GM21619 (cell line): Measurements from ENCODE around the gene TULP1.
"Not testable (repeated sequence)": the region's sequence is repeated elsewhere in the genome, so short reads cannot be mapped to it uniquely, and the experiment has no call there.

Experiments
- ATAC-seq: cut with Tn5 transposase; IDR thresholded peaks from one replicate; pipeline ENCODE4 v1.9.1; 2021; ENCODE audit not compliant: unreplicated experiment

Gene TULP1

DNA sequence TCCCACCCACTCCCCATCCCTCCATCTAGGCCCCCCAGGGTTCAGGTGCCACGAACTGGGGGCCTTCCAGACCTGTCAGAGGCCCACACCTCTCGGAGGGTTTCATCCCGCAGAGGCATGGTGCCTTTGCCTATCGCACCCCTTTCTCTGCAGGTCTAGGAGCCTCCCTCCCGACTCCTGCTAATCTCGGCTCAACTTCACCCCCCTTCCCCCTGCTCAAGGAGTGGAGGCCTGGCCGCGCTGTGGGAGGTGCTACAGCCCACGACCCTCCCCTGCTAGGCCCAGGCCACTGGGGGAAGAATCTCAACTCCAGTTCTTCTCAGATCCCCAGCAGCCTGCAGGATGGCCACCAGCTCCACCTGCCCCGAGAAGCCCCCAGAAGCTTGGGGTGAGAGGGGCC is at the start of gene TULP1:
TSS of gene TULP1 (minus strand) at position 157 of the 400 bp plus-strand sequence. CDS start at position 119, 38 bp downstream.
- no peak for ATAC-seq

DNA sequence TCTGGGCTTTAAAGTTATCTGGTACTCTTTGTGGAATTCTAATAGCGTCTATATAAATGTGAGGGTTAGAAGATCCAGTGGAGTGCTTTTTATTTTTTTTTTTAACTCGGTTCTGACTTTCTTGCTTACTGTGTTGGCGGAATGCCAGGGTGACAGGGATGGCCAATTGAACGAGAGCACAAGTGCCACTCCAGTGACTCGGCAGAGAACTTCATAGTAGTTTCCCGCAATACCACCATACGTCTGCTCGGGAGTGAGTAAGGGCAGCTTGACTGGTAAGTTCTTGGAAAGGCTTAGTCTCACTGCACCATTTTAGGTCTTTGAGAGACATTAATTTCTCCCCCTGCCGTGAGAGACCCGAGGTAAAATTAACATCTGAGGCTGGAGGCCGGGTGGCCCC is 49.4 kb upstream of the TULP1 start:
- ATAC-seq, result no peak

DNA sequence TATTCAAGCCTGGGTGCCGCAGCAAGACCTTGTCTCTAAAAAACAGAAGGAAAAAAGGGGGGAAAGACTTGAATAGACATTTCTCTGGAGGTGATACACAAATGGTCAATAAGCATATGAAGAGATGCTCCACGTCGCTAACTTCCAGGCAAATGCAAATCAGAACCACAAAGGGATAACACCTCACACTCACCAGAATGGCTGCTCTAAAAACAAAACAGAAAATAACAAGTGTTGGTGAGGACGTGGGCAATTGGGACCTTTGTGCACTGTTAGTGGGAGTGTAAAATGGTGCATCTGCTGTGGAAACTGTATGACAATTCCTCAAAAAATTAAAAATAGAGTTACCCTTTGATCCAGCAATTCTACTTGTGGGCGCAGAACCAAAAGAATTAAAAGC is 48.4 kb upstream of the TULP1 start:
- ATAC-seq, result no peak

- no peak for ATAC-seq
These were observed 45.9 kb upstream of the TULP1 start for GRCh38 chr6:35558571-35558970.

DNA sequence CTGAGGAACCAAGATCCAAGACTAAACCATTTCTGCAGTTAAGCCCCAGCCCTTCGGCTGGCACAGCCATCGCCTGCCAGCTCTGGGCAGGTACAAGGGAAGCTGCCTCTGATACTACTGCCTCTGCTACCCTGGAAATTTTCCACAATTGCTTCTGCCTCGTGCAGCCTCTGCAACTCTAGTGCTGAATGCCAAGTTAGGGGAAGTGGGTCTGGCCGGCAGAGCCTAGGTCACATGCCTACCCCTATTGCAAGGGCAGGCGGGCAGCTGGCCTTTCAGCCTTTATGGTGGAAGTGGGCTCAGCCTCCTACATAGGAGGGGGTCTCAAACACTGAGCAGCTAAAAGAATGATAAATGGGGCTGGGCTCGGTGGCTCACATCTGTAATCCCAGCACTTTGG is 44.5 kb upstream of the TULP1 start:
- no peak for ATAC-seq

DNA sequence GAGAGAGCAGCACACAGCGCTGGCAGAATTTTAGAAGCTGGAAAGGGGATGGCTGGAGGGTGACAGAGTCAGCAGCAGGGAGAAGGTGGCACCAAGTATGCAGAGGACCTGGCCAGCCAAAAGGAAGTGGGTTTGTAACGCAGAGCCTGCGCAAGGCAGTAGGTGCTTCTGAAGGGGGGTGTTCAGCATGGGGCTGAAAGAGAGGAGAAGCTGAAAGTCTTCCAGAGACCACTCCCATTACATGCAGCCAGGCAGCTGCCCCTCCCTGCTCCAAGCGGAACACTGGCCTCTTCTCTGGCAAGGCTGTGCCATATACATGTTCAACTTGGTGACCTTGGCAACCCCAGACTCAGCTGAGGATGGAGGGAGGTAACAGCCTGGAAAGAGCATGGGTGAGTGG is 42.1 kb upstream of the TULP1 start:
- ATAC-seq, result no peak

GRCh38 chr6:35553315-35553714 is 40.6 kb upstream of the TULP1 start:
- no peak for ATAC-seq

DNA sequence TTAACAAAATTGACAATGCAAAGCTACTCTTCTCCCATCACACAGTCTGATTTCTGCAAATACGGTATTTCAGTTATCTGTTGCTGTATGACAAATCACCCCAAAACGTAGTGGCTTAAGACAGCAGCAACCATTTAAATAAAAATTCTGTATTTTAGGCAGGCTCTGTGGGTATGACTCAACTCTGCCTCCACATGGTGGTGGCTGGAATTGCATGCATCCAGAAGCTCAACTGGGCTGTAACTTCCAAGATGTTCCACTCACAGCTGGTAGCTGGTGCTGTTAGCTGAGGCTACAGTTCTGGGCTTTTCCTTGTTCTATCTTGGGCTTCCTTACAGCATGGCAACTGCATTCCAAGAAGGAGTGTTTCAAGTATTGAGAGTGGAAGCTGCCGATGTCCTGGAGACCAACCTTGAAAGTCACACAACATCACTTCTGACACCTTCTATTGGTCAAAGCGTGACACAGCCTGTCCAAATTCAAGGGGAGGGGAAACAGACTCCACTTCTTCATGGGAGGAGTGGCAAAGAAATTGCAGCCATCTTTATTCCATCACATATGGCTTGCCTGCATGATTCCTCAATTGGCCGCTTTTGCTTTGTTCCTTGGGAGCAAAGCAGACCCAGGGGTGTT is 39.7 kb upstream of the TULP1 start:
- ATAC-seq, result no peak

- ATAC-seq, result no peak
These were observed 37.7 kb upstream of the TULP1 start for GRCh38 chr6:35550437-35550836.

- ATAC-seq, result no peak
These were observed 35.0 kb upstream of the TULP1 start for GRCh38 chr6:35547676-35548075.

DNA sequence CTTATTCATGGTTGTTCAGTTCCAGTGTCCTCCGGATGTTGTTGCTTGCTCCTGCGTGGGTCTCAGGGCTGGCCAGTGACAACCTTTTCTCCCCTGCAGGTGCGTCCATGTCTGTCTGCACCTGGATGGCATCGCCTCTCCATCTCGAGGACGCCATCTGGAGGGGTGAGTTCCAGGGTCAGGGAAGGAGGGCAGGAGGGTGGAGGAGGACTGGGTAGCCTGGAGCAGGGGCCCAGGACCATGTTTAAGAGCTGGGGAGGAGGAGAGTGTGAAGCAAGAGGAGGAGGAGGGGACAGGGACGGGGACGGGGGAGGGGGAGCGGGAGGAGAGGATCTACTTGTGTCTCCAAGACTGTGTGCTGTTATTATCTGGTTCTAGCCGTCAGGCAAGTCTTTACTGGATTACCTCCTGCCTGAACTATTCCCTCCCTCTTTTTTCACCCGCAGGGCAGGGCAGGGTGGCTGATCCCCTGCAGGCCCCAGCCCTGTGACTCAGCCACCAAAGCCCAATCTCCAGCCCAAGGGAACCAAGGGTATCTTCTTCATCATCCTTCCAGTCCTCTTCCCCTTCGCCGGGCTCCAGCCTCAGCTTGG is 32.2 kb upstream of the TULP1 start:
- ATAC-seq, result no peak

DNA sequence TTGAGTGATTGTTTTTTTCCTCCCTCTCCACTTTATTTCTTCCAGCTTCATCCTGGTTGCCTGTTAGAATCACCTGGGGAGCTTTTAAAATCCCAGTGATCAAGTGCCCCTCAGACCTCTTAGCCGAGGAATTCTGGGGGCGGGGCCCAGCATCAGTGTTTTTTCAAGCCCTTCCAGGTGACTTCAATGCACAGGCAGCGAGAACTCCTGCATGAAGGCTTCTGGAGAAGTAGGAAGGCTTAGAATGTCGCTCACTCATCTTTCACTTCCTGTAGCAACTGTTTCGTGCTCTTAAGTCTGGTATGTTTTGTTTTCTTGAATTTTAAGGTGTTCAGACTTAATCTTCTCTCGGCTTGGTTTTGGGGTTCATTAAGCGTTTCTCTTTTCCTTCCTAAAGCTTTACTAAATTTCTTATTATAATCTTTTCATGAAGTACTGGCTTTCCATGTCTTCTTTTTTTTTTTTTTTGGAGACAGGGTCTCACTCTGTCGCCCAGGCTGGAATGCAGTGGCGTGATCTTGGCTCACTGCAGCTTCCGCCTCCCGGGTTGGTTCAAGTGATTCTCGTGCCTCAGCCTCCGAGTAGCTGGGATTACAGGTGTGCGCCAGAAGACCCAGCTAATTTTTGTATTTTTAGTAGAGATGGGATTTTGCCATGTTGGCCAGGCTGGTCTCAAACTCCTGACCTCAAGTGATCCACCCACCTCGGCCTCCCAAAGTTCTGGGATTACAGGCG is 30.9 kb upstream of the TULP1 start:
- no peak for ATAC-seq

DNA sequence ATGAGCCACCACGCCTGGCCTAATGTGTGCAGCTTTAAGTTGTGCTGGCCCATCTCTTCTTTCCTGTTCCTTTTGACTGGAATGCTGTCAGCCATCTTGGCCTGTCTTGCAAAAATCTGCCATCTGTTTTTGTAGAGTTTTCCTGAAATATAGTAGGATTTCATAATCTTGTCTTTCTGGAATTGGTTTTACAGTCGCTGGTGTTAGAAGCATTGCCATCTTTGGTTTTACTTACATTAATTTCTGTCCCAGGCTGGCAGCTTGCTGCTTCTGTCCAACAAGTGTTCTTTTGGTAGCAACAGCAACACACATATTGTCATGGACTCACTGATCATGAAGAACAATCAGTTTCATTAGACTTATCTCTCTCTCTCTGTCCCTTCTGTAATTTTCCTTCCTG is 29.1 kb upstream of the TULP1 start:
- ATAC-seq, result no peak

DNA sequence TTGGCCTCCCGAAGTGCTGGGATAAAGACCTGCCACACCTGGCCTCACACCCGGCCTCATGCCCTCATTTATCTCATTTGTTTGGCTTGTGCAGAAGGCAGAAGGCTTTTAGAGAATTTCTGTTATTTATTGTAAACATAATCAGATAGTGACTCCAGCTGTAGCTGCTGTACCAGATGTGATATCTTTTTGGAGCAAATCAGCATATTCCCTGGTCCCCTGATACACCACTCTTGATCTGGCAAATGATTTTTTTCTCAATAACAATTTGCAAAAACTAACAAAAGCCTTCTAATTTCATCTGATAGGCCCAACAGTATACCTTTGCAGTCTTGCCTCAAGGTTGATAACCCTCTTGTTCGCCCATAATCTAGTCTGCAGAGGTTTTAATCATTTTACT is 26.5 kb upstream of the TULP1 start:
- ATAC-seq, result no peak

DNA sequence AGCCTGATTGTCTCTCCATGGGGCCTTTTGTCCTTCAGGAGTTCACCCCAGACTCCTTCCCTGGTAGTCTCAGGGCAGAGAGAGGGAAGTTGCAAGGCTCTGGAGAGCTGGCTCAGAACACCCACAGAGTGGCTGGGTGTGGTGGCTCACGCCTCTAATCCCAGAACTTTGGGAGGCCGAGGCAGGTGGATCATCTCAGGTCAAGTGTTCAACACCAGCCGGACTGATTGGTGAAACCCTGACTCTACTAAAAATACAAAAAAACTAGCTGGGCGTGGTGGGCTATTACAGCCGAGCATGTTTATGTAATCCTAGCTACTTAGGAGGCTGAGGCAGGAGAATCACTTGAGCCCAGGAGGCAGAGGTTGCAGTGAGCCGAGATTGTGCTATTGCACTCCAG is 23.2 kb upstream of the TULP1 start:
- not testable (repeated sequence) for ATAC-seq

DNA sequence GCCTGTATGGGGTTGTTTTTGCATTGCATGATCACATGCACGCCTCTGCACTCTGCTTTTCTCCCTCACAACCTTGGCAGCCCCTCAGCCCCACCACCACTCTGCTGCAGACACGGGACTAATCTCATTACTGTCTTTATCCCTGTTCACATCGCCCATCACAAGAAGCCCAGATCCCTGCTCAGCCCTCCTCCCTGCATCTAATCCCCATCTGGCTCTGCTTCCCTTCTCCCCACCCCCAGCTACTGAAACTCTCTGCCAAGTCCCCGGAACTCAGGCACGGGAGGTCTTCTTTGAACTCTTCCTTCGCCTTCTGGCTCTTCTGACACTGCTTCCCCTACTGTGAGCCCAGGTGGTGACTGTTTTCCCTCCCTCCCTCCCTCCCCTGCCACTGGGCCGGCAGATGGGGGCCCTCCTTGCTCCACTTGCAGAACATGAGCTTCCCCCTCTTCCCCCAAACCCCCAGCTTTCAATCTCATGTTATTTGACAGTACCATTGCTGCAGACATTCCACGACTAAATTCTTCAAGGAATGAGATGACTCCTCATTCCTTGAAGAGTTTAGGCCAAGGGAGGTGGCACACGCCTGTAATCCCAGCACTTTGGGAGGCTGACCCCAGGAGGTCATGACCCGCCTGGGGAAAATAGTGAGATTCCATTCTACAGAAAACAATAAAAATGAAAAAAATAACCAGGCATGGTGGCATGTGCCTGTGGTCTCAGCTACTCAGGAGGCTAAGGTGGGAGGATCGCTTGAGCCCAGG is 21.9 kb upstream of the TULP1 start:
- no peak for ATAC-seq

DNA sequence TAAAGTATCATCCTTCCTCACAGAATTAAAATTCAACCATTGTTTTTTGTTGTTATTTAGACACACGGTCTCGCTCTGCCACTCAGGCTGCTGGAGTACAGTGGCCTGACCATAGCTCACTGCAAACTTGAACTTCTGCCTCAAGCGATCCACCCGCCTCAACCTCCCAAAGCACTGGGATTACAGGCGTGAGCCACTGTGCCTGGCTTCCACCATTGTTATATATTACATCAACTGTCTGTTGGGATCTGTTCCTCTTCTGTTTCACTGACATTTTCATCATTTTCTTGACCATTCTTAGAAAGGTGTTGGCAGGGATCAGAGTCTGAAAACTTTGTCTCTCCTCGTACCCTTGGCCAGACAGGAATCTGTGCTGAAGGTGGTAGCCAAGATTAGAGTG is 21.3 kb upstream of the TULP1 start:
- ATAC-seq, result no peak

- no peak for ATAC-seq
These were observed 19.4 kb upstream of the TULP1 start for GRCh38 chr6:35532126-35532525.

GRCh38 chr6:35524380-35525020 is 11.8 kb upstream of the TULP1 start:
- ATAC-seq, result no peak

DNA sequence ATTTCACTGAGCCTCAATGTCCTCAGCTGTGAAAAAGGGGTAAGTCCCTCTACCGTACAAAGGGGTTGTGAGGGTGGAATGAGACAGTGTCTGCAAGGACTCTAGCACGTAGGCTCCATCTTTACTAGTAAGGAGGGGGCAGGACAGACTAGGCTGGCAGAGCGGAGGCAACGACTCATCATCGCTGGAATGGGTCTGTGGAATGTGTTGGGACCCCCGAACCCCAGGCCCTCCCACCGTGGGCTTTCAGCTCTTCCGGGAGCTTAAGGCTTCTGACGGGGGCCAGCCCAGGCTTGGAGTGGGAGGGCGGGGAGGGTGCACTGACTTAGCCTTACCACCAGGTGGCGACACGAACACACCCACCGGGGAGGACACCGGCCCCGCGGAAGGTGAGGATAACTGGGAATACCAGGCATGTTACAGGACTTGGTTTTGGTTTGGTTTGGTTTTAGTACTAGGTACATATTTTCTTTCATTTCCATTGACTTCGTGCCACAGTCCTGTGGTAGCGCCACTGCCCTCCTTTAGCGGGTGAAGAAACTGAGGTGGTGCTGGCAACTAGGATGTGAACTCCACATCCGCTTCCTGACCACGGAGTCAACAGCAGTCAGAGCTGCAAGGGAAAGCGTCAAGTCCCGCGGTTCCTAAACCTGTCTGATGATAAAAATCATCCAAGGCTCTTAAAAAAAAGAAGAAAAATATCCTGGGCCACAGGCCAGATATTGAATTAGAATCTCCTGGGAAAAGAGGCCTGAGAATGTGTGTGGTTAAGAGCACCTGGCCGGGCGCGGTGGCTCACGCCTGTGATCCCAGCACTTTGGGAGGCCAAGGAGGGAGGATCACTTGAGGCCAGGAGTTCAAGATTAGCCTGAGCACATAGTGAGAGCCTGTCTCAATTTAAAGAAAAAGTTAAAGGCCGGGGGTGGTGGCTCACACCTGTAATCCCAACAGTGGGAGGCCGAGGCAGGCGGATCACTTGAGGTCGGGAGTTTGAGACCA is 10.3 kb upstream of the TULP1 start:
- no peak for ATAC-seq
